IMR-90 (cell line): ENCODE results near the gene PTRHD1.

ENCODE experiments used
- CTCF ChIP-seq: conservative IDR thresholded peaks from 2 replicates; pipeline ENCODE4 v1.5.1; 2012; ENCODE audit warnings: mild to moderate bottlenecking, low read depth, low read length, improper control_type of control experiment
- MAFK ChIP-seq: IDR thresholded peaks from 2 replicates; pipeline ENCODE4 v1.6.1; 2012; ENCODE audit warnings: low read depth, low read length, improper control_type of control experiment
- USF2 ChIP-seq: fragments of 150-350 bp; IDR thresholded peaks from 2 replicates; pipeline ENCODE4 v1.6.1; 2017; ENCODE audit warnings: mild to moderate bottlenecking, antibody characterized with exemption, low read length, low read depth

GRCh38 chr2:24785671-24786321, 7.4 kb downstream of the PTRHD1 start:
- TF ChIP-seq CTCF (no peak), MAFK (no peak), USF2 (no peak)
